ENCODE results near the gene TMEM164.

Gene TMEM164

GRCh38 chrX:110211340-110211739 is 208.4 kb downstream of the TMEM164 start:
- no peak for TF ChIP-seq CTCF (conservative IDR thresholded peaks at IDR 0.05)
- TF ChIP-seq ZFX (IDR thresholded peaks at IDR 0.05): no peak
- no peak overlapping the region for H3K27ac ChIP-seq

GRCh38 chrX:110212299-110212698 is 209.4 kb downstream of the TMEM164 start:
- no peak overlapping the region for H3K27ac ChIP-seq
- TF ChIP-seq ZFX (IDR thresholded peaks at IDR 0.05) (no peak), CTCF (conservative IDR thresholded peaks at IDR 0.05) (peak; percentile 32)

GRCh38 chrX:110213183-110213582 is 210.3 kb downstream of the TMEM164 start:
- TF ChIP-seq ZFX (IDR thresholded peaks at IDR 0.05) (no peak), CTCF (conservative IDR thresholded peaks at IDR 0.05) (no peak)
- H3K27ac ChIP-seq: no peak overlapping the region

GRCh38 chrX:110214684-110215083 is 211.8 kb downstream of the TMEM164 start:
- no peak overlapping the region for H3K27ac ChIP-seq
- TF ChIP-seq CTCF (conservative IDR thresholded peaks at IDR 0.05): no peak
- TF ChIP-seq ZFX (IDR thresholded peaks at IDR 0.05): no peak

GRCh38 chrX:110215411-110215810 is 212.5 kb downstream of the TMEM164 start:
- H3K27ac ChIP-seq: no peak overlapping the region
- no peak for TF ChIP-seq CTCF (conservative IDR thresholded peaks at IDR 0.05)
- no peak for TF ChIP-seq ZFX (IDR thresholded peaks at IDR 0.05)

- TF ChIP-seq CTCF (conservative IDR thresholded peaks at IDR 0.05) (no peak), ZFX (IDR thresholded peaks at IDR 0.05) (no peak)
- H3K27ac ChIP-seq: no peak overlapping the region
Measured at GRCh38 chrX:110216027-110216426, 213.1 kb downstream of the TMEM164 start.

- no peak overlapping the region for H3K27ac ChIP-seq
- TF ChIP-seq ZFX (IDR thresholded peaks at IDR 0.05) (no peak), CTCF (conservative IDR thresholded peaks at IDR 0.05) (no peak)
Measured at GRCh38 chrX:110218591-110218990, 215.7 kb downstream of the TMEM164 start.

All from C4-2B (cell line).